NCI-H2196 (cell line): ENCODE measurements around the gene RHBG.

Source experiments
- DNase-seq: peaks from one replicate; lab custom pipeline; 2025; ENCODE audit not compliant: unreplicated experiment; lab: John Stamatoyannopoulos, UW

RHBG gene

DNA sequence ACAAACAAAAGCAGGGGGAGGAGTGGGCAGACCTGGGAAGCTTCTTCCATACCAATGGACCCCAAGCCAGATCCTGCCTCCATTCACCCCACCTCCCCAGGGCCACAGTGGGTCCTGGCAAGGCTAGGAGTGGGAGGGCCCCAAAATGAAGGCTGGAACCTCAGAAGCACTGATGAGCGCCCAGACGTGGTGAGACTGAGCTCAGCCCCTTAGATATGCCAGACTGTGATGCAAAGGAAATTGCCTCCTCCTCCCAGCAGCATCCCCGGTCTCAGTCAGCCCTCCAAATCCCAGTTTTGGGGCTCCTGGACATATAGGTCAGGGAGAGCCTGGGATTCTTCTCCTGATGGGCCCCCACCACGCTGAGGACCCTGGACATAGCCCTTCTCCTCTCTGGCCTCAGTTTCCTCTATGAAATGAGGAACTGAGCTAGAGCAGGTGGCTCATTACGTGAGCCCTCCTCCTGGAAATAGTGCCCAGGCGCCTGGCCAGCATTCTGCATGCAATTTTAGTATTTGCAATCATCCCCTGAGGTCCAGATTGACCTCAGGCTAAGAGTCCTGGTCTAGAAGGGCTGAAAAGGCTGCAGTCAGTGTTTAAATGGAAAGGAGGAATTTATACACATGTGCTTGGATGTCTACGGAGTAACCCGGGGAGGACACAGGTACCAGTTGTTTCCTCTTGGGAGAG lies 33.5 kb downstream of the RHBG start:
- no peak for DNase-seq

GRCh38 chr1:156405670-156406069 lies 36.7 kb downstream of the RHBG start:
- no peak for DNase-seq

DNA sequence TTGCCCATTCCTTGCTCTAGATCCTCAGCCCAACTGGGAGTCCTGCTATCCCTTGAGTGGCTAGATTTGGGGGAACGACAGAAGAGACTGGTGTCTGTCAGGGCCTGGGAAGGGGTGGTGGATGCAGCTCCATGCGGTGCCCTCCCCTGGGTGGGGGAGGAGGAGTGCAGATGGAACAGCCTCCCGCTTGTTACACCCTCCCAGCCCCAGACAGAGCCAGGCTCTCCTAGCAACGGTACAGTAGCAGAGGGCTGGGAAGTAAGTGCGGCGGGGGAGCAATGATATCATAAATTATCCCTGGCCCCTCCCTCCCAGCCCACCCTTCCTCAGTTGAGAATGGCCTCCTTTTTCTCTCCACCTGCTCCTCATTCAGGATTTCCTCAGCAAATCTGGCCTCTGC lies 37.2 kb downstream of the RHBG start:
- DNase-seq = no peak

GRCh38 chr1:156407344-156407743 lies 38.3 kb downstream of the RHBG start:
- peak; percentile 24 for DNase-seq

- DNase-seq = no peak
Observed at GRCh38 chr1:156407760-156408159, 38.7 kb downstream of the RHBG start.

DNA sequence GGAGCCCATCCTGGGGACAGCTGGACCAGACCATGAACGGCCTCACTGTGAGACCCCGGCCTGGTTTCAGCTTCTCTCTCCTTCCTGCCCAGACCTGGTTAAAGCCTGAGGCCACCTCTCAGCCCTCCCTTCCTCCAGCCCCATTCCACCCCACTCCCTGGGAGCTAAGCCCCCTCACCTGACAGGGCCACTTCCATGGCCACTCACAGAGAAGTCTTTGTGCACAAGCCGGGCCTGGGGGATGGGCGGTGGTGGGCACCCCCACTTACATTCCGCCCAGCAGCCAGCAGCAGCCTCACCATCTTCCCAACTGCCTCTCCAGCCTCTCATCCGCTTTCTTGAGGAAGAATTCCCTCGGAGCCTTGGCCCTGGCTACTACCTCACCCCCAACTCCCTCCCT lies 40.4 kb downstream of the RHBG start:
- no peak for DNase-seq

DNA sequence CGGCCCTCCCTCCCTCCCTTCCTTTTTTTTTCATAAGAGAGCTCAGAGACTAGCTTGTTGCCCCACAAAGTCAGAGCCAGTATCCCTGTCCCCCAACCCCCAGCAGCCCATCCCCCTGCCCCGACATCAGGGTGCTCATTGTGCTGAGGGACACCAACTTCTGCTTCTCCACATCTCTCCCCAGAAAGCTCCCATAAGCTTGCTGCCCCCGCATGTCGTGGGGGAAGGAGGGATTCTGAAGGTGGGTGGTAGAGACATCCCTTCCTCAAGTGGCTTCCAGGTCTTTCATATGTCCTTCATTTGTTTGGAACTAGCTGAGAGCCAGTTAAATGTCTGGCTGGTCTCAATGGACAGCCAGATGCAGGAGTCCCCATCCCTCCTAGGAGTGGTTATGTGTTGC lies 41.2 kb downstream of the RHBG start:
- no peak for DNase-seq

- DNase-seq = no peak
Observed at GRCh38 chr1:156410740-156411139, 41.7 kb downstream of the RHBG start.

GRCh38 chr1:156412653-156413321 lies 43.8 kb downstream of the RHBG start:
- no peak for DNase-seq

DNA sequence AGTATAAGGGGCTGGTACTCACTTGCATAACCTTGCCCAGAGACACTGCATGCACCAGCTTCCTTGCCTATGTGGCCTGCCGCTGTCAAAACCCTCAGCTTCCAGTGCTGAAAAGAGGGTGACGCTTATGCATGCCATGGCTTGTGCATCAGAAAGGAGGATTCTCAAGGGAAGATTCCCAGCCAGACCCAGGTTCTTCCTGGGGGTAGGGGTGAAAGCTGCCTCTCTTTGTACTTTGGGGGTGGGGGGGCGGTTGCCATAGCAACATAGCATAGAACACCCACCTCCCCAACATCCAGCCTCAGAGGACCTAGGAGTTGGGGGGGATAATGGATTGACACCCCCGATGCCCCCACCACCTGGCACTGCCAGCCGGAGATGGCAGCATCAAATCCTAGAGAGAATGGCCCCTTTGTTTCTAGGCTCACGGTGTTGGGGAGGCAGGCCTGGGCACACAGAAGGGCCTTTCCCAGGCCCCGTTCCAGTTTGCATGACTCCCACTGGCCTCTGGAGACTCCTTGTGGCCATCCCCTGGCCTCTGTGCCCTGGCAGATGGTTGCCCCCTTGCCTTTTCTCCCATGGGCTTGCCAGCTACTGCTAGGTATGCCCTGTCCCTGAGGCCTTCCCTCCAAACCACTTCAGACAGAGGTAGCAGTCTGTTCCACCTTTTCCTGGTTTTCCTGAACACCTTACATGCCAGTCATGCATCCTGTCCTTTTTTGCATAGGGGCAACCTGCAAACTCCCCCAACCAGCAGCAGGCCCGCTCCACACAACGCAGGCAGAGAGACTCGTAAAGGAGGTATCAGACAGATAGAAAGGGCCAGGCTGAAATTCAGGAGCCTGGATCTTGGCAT lies 44.6 kb downstream of the RHBG start:
- DNase-seq = no peak

- DNase-seq = no peak
Observed at GRCh38 chr1:156414461-156415064, 45.6 kb downstream of the RHBG start.

DNA sequence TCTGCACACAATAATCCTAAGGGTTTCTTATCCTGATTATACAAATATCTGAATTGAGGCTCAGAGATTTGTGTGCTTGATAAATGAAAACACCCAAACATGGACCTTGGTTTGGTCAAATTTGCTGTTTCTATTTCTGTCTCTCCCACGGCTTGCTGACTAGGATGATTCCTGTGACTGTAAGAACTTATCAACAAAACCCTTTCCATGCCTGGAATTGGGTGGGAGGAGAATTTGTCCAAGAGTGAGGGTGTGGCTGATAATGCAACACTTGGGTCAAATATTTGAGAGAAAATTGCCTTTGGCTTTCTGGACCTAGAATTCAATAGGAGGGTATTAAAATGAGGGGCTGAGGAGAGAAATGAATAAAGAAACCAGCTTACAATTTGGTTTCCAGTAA lies 48.0 kb downstream of the RHBG start:
- no peak for DNase-seq

DNA sequence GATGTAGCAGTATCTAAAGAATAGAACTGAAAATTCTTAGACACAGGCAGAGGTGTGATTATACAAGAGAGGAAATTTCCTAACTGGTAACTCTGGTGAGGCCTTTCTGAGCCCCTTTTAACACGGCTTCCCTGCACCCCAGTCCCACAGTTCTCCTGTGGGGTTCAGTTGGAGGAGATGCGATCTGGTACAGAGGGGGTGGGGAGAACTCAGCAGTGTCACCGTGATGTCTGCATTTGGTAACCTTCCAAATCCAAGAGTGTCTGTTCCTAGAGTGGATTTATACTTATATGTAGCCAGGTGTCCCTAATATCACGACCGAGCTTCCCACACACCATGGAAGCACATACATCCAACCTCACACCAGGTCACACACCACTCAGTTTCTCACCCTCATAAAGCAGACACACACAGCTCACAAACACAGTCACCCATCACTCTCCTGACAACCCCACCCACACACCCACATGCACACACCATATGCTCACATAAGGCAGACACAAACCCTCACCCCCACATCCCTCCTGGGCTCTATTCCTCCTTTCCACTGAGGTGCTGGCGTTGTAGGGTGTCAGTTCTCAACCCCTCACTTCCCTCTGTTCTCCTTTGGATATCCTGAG lies 48.5 kb downstream of the RHBG start:
- no peak for DNase-seq

- no peak for DNase-seq
Observed at GRCh38 chr1:156418416-156419070, 49.5 kb downstream of the RHBG start.

GRCh38 chr1:156419854-156420204 lies 50.8 kb downstream of the RHBG start:
- DNase-seq = no peak

GRCh38 chr1:156420205-156421061 lies 51.4 kb downstream of the RHBG start:
- no peak for DNase-seq

DNA sequence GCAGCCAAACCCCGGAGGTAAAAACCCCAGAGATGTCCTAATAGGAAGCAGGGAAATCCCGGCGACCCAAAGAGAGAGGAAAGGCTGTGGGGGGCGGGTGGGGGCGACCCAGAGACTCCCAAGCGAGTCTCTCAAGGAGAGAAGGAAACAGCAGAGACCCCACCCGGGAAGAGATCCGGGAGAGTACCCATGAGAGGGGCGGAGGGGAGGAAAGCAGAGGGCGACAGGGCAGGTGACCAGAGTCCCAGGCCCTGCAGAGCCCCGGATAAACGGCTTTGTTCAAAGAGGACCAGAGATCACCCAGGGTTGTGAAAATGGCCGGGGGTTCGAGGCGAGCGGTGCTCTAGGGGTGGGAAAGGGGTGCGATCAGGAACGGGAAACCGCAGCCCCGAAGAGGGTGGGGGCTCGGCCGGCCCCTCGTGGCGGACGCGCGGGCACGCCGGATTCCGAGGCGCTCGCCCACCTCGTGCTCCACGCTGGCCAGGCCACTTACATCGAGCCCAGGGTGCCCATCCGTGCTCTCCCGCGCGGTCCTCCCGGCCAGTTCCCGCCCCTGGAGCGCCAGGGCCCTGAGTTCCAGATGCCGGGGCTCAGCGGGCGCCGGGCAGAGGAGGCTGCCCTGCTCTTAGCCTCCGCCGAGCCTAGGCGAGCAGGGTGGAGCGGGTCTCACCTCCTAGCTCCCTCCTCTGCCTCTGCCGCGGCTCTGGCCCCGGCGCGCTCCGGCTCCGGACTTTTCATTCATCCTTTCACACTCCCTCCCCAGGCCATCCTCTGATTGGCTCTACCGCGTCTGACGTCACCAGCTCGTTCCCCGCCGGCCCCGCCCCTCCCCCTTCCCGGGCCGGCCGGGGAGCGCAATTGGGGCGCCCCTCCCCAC lies 52.3 kb downstream of the RHBG start:
- peak; percentile 64 for DNase-seq

DNA sequence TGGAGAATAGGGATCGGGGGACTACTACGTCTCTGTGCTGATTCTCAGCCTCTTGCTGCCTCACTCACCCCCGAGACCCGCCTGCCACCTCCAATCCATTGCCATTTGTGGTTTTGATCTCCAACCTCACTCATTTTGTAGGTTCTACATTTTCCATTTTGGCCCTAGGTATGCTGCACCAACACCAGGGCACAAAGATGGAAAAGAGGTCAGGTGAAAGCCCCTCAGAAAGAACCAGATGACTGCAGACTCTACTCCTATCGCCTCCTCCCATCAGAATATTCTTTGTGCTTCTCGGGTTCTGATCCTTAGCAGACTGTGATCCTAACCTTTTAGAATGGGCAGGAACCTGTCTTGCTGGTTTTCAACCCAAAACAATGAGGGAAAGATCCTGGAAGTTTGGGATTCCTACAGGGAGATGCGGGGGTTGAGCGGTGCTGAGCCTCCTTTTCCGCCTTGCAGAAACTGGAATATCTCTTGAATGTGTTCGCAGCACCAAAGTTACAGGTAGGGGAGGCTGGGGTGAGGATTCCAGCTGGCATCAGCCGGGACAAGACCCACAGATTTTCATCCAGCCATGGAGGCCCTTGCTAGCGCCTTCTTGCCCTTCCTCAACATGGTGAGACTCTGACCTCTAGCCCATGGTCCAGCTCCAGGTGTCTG lies 53.1 kb downstream of the RHBG start:
- no peak for DNase-seq
